IMR-90 (cell line): ENCODE measurements around the gene RGS3. TPM values are rescaled to one million over a fixed set of nuclear protein-coding genes. Genes with fewer than 3 reads are reported as not detected.

Experiments used
- ATAC-seq: fragments of 200-7000 bp; cut with Tn5 transposase; 2 replicates; pipeline ENCODE4 v1.9.1; 2020; ENCODE audit warnings: low read depth, mild to moderate bottlenecking, moderate library complexity
- BruUV-seq: library from RNA; stranded (reverse); fragments of 400-500 nt; replicated peaks from 2 replicates; lab custom pipeline; 2021; lab: Mats Ljungman, UMichigan
- CTCF ChIA-PET: fragments of 300-600 bp; formaldehyde crosslinking; extraction: SDS; loops from one replicate; lab custom pipeline; 2021; ENCODE audit warnings: antibody characterized with exemption; lab: Yijun Ruan, JAX
- POLR2A ChIA-PET: fragments of 300-600 bp; sonication (Branson Sonifier 250); formaldehyde crosslinking; loops from one replicate; lab custom pipeline; 2022; ENCODE audit warnings: antibody characterized with exemption; ENCODE audit not compliant: unreplicated experiment; lab: Charles Lee
- DNase-seq: peaks from one replicate; pipeline ENCODE4 v3.0.0; 2013
- H2AFZ ChIP-seq: replicated peaks from 2 replicates; pipeline ENCODE3; 2013; ENCODE audit warnings: low read length, mild to moderate bottlenecking; ENCODE audit not compliant: poor library complexity
- H2AK5ac ChIP-seq: 2 replicates; pipeline ENCODE4 v1.6.1; 2013; ENCODE audit warnings: low read depth, low read length, inconsistent platforms
- H2AK9ac ChIP-seq: replicated peaks from 2 replicates; pipeline ENCODE3; 2013; ENCODE audit warnings: mild to moderate bottlenecking, low read depth, low read length, moderate library complexity; ENCODE audit not compliant: poor library complexity
- H2BK120ac ChIP-seq: 2 replicates; pipeline ENCODE4 v1.6.1; 2013; ENCODE audit warnings: low read depth, low read length, inconsistent platforms
- H2BK15ac ChIP-seq: 3 replicates; pipeline ENCODE4 v1.6.1; 2013; ENCODE audit warnings: low read depth, low read length, inconsistent platforms
- H2BK20ac ChIP-seq: 2 replicates; pipeline ENCODE4 v1.6.1; 2013; ENCODE audit warnings: low read depth, mild to moderate bottlenecking, inconsistent platforms, low read length, moderate library complexity
- H2BK5ac ChIP-seq: 2 replicates; pipeline ENCODE4 v1.6.1; 2013; ENCODE audit warnings: mild to moderate bottlenecking, low read depth, low read length, inconsistent platforms; ENCODE audit not compliant: poor library complexity, severe bottlenecking
- H3K14ac ChIP-seq: replicated peaks from 2 replicates; pipeline ENCODE4 v1.6.1; 2013; ENCODE audit warnings: low read depth, low read length, inconsistent platforms
- H3K18ac ChIP-seq: 2 replicates; pipeline ENCODE4 v1.6.1; 2013; ENCODE audit warnings: low read depth, low read length, control low read depth
- H3K23ac ChIP-seq: 2 replicates; pipeline ENCODE4 v1.6.1; 2013; ENCODE audit warnings: low read depth, low read length, inconsistent platforms
- H3K27ac ChIP-seq: 2 replicates; pipeline ENCODE4 v1.5.1; 2013; ENCODE audit warnings: mild to moderate bottlenecking, control low read depth, low read length; ENCODE audit not compliant: insufficient read depth
- H3K27me3 ChIP-seq: 2 replicates; pipeline ENCODE4 v1.6.1; 2013; ENCODE audit warnings: low read length; ENCODE audit not compliant: control insufficient read depth, insufficient read depth
- H3K36me3 ChIP-seq: 2 replicates; pipeline ENCODE4 v1.6.1; 2013; ENCODE audit warnings: low read length, mixed read lengths; ENCODE audit not compliant: control insufficient read depth, insufficient read depth
- H3K4ac ChIP-seq: 2 replicates; pipeline ENCODE4 v1.6.1; 2013; ENCODE audit warnings: low read depth, low read length, inconsistent platforms
- H3K4me1 ChIP-seq: 2 replicates; pipeline ENCODE4 v1.6.1; 2013; ENCODE audit warnings: low read length, mixed read lengths; ENCODE audit not compliant: control insufficient read depth, insufficient read depth
- H3K4me2 ChIP-seq: 2 replicates; pipeline ENCODE4 v1.6.1; 2013; ENCODE audit warnings: low read depth, mild to moderate bottlenecking, control low read depth, low read length, moderate library complexity
- H3K4me3 ChIP-seq: 2 replicates; pipeline ENCODE4 v1.5.1; 2013; ENCODE audit warnings: low read depth, mild to moderate bottlenecking, control low read depth, low read length, moderate library complexity; ENCODE audit not compliant: insufficient read depth
- H3K56ac ChIP-seq: 2 replicates; pipeline ENCODE4 v1.6.1; 2013; ENCODE audit warnings: low read length, inconsistent platforms; ENCODE audit not compliant: insufficient read depth; ENCODE audit errors: extremely low read depth
- H3K79me1 ChIP-seq, 2 experiments: 2 replicates each; pipeline ENCODE4 v1.6.1; 2013; ENCODE audit warnings: low read length in 2 of 2, inconsistent platforms in 1 of 2, low read depth in 1 of 2
- H3K9ac ChIP-seq: 2 replicates; pipeline ENCODE4 v1.6.1; 2013; ENCODE audit warnings: low read depth, low read length, control low read depth
- H3K9me1 ChIP-seq: 2 replicates; pipeline ENCODE4 v1.6.1; 2013; ENCODE audit warnings: low read length, inconsistent platforms; ENCODE audit not compliant: insufficient read depth
- H3K9me3 ChIP-seq: 2 replicates; pipeline ENCODE4 v1.6.1; 2013; ENCODE audit warnings: low read length; ENCODE audit not compliant: control insufficient read depth, insufficient read depth
- H4K20me1 ChIP-seq: 2 replicates; pipeline ENCODE4 v1.6.1; 2013; ENCODE audit warnings: low read length, inconsistent platforms; ENCODE audit not compliant: insufficient read depth
- H4K5ac ChIP-seq: 2 replicates; pipeline ENCODE4 v1.6.1; 2013; ENCODE audit warnings: mild to moderate bottlenecking, low read depth, low read length, control low read depth
- H4K8ac ChIP-seq, 2 experiments: 2 replicates each; pipeline ENCODE4 v1.6.1; 2013; ENCODE audit warnings: low read depth in 2 of 2, low read length in 2 of 2, control low read depth in 1 of 2, inconsistent platforms in 1 of 2
- H4K91ac ChIP-seq: 2 replicates; pipeline ENCODE4 v1.6.1; 2013; ENCODE audit warnings: low read depth, low read length, inconsistent platforms; ENCODE audit not compliant: insufficient read depth
- BHLHE40 ChIP-seq: fragments of 150-350 bp; IDR thresholded peaks from 2 replicates; pipeline ENCODE4 v1.6.1; 2016; ENCODE audit warnings: mild to moderate bottlenecking, low read depth, low read length
- CEBPB ChIP-seq: IDR thresholded peaks from 2 replicates; pipeline ENCODE4 v1.6.1; 2012; ENCODE audit warnings: low read depth, low read length, improper control_type of control experiment
- CHD1 ChIP-seq: IDR thresholded peaks from 2 replicates; pipeline ENCODE4 v1.6.1; 2012; ENCODE audit warnings: low read depth, low read length, improper control_type of control experiment
- CTCF ChIP-seq: conservative IDR thresholded peaks from 2 replicates; pipeline ENCODE4 v1.5.1; 2012; ENCODE audit warnings: mild to moderate bottlenecking, low read depth, low read length, improper control_type of control experiment
- ELK1 ChIP-seq: fragments of 150-350 bp; IDR thresholded peaks from 2 replicates; pipeline ENCODE4 v1.6.1; 2016; ENCODE audit warnings: low read depth, mild to moderate bottlenecking, low read length, moderate library complexity, borderline replicate concordance
- FOS ChIP-seq: fragments of 150-350 bp; IDR thresholded peaks from 2 replicates; pipeline ENCODE4 v1.6.1; 2016; ENCODE audit warnings: low read depth, low read length
- MAFK ChIP-seq: IDR thresholded peaks from 2 replicates; pipeline ENCODE4 v1.6.1; 2012; ENCODE audit warnings: low read depth, low read length, improper control_type of control experiment
- MAZ ChIP-seq: IDR thresholded peaks from 2 replicates; pipeline ENCODE4 v1.6.1; 2012; ENCODE audit warnings: low read depth, mild to moderate bottlenecking, low read length, improper control_type of control experiment, moderate library complexity, borderline replicate concordance
- MXI1 ChIP-seq: IDR thresholded peaks from 2 replicates; pipeline ENCODE4 v1.6.1; 2012; ENCODE audit warnings: low read depth, mild to moderate bottlenecking, low read length, moderate library complexity, borderline replicate concordance
- NFE2L2 ChIP-seq: fragments of 150-350 bp; IDR thresholded peaks from 2 replicates; pipeline ENCODE4 v1.6.1; 2016; ENCODE audit warnings: low read depth, mild to moderate bottlenecking, low read length
- POLR2A ChIP-seq: IDR thresholded peaks from 2 replicates; pipeline ENCODE4 v1.6.1; 2012; ENCODE audit warnings: mild to moderate bottlenecking, low read depth, low read length
- RAD21 ChIP-seq: IDR thresholded peaks from 2 replicates; pipeline ENCODE4 v1.6.1; 2012; ENCODE audit warnings: low read length, improper control_type of control experiment
- RCOR1 ChIP-seq: IDR thresholded peaks from 2 replicates; pipeline ENCODE4 v1.6.1; 2012; ENCODE audit warnings: mild to moderate bottlenecking, low read length, improper control_type of control experiment; ENCODE audit not compliant: insufficient replicate concordance
- RFX5 ChIP-seq: IDR thresholded peaks from 2 replicates; pipeline ENCODE4 v1.8.0; 2012; ENCODE audit warnings: low read depth, mild to moderate bottlenecking, low read length, moderate library complexity
- SMC3 ChIP-seq: fragments of 150-350 bp; IDR thresholded peaks from 2 replicates; pipeline ENCODE4 v1.6.1; 2016; ENCODE audit warnings: low read depth, mild to moderate bottlenecking, antibody characterized with exemption, low read length, moderate library complexity
- WGBS, 2 experiments: methylation state at CpG; one replicate each; pipeline versions ENCODE4 v1.1.5 to v1.1.7; 2013; ENCODE audit warnings: missing lambda C conversion rate in 2 of 2; ENCODE audit not compliant: insufficient read length in 1 of 2; ENCODE audit errors: extremely low coverage in 2 of 2; 5-methylcytosine and 5-hydroxymethylcytosine counted together
- dilution Hi-C: fragments of 300-500 bp; cut with HindIII; formaldehyde crosslinking; loops from one replicate; pipeline ENCODE4 v1.14.3; 2018; ENCODE audit warnings: low sequenced_read_pairs; ENCODE audit not compliant: unreplicated experiment
- in situ Hi-C: fragments of 300-500 bp; cut with MboI; formaldehyde crosslinking; loops from 3 replicates; pipeline ENCODE4 v1.14.3; 2019; ENCODE audit warnings: low sequenced_read_pairs, inconsistent platforms, mixed read lengths
- intact Hi-C: fragments of 100-400 bp; cut with micrococcal nuclease; formaldehyde crosslinking; loops from 2 replicates; pipeline ENCODE4 v1.10.0; 2022
- polyA plus RNA-seq, 3 experiments: library from polyadenylated mRNA; depleted of rRNA; stranded (reverse); fragments of >200 nt; gene quantifications; 2 replicates each; pipeline ENCODE4 v1.2.3, GENCODE V29; 2012; ENCODE audit warnings: low replicate concordance in 1 of 3
- total RNA-seq: library from RNA; depleted of rRNA; stranded (reverse); fragments of >200 nt; gene quantifications from 2 replicates; pipeline ENCODE4 v1.2.3, GENCODE V29; 2012
- TF ChIP-seq, protein P1 (sequence below): fragments of 150-350 bp; IDR thresholded peaks from 2 replicates; pipeline ENCODE4 v1.6.1; 2017; ENCODE audit warnings: mild to moderate bottlenecking, antibody characterized with exemption, low read length, low read depth

RGS3 gene
- total and polyA plus RNA-seq, 2 of the 4 experiments (the other 2 are of a cell fraction), result 51.8 to 65.6 TPM

GRCh38 chr9:113497051-113497450 lies 33.5 kb downstream of the RGS3 start:
- Histone ChIP-seq H2AK9ac (no peak overlapping the region), H3K27ac (no peak overlapping the region), H3K4me1 (peaks cover 8% of the 10 kb centered on the region), H3K36me3 (no peaks in the 10 kb centered on the region), H4K8ac (no peak overlapping the region), H3K23ac (no peak overlapping the region), H3K9ac (no peak overlapping the region), H4K20me1 (no peaks in the 10 kb centered on the region), H4K5ac (no peak overlapping the region), H3K9me1 (0 out of 2 replicates have a peak, but pooled peaks cover 3% of the 10 kb centered on the region), H3K4me2 (no peak overlapping the region), H2BK15ac (no peak overlapping the region), H3K79me1 (no peaks in the 10 kb centered on the region), H3K4me3 (no peak overlapping the region), H2BK5ac (no peak overlapping the region), H2BK120ac (no peak overlapping the region), H3K18ac (no peak overlapping the region), H2AK5ac (no peak overlapping the region), H3K4ac (no peak overlapping the region), H3K56ac (no peak overlapping the region), H3K14ac (no peak overlapping the region), H2AFZ (no peak overlapping the region), H3K9me3 (no peaks in the 10 kb centered on the region), H2BK20ac (no peak overlapping the region), H4K91ac (no peak overlapping the region), H3K27me3 (no peaks in the 10 kb centered on the region)
- dilution Hi-C loops (no loop called here), intact Hi-C loops (no loop called here), in situ Hi-C loops (no loop called here)
- ChIA-PET POLR2A (no interaction called here), CTCF (no interaction called here)
- DNase-seq (no peak), ATAC-seq (no peak)
- TF ChIP-seq RFX5 (no peak), SMC3 (no peak), RCOR1 (no peak), RAD21 (no peak), CEBPB (no peak), MXI1 (no peak), ELK1 (no peak), MAZ (no peak), NFE2L2 (no peak), BHLHE40 (no peak), FOS (no peak), POLR2A (no peak), CHD1 (no peak), MAFK (no peak), CTCF (no peak)
- TF ChIP-seq, protein P1, sequence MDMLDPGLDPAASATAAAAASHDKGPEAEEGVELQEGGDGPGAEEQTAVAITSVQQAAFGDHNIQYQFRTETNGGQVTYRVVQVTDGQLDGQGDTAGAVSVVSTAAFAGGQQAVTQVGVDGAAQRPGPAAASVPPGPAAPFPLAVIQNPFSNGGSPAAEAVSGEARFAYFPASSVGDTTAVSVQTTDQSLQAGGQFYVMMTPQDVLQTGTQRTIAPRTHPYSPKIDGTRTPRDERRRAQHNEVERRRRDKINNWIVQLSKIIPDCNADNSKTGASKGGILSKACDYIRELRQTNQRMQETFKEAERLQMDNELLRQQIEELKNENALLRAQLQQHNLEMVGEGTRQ, result no peak
- no CpG with 5 or more reads among the region's 9 CpGs for WGBS, 2 experiments
- BruUV-seq, result no TSS peak
